HPDE6-E6E7 (cell line): ENCODE results near the gene IZUMO2.
"Not testable (repeated sequence)": the region's sequence is repeated elsewhere in the genome, so short reads cannot be mapped to it uniquely, and the experiment has no call there.

Source experiments
- DNase-seq: peaks from one replicate; pipeline ENCODE4 v3.0.0; 2011; ENCODE audit warnings: missing footprints; ENCODE audit errors: extremely low spot score

Gene IZUMO2

DNA sequence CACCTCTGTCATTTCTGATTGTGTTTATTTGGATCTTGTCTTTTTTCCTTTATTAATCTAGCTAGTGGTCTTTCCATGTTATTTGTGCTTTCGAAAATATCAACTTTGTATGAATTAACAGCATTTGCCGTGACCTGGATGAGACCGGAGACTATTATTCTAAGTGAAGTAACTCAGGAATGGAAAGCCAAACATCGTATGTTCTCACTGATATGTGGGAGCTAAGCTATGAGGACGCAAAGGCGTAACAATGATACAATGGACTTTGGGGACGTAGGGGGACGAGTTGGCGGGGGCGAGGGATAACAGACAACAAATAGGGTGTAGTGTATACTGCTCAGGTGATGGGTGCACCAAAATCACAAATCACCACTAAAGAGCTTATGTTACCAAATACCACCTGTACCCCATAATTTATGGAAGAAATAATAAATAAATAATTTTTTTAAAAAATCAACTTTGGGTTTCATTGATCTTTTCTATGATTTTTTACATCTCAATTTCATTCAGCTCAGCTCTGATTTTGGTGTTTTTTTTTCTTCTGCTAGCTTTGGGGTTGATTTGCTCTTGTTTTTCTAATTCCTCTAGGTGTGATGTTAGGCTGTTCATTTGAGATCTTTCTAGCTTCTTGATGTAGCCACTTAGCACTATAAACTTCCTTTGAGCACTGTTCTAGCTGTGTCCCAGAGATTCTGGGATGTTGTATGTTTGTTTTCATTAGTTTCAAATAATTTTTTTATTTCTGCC is 27.1 kb downstream of the IZUMO2 start:
- not testable (repeated sequence) for DNase-seq

DNA sequence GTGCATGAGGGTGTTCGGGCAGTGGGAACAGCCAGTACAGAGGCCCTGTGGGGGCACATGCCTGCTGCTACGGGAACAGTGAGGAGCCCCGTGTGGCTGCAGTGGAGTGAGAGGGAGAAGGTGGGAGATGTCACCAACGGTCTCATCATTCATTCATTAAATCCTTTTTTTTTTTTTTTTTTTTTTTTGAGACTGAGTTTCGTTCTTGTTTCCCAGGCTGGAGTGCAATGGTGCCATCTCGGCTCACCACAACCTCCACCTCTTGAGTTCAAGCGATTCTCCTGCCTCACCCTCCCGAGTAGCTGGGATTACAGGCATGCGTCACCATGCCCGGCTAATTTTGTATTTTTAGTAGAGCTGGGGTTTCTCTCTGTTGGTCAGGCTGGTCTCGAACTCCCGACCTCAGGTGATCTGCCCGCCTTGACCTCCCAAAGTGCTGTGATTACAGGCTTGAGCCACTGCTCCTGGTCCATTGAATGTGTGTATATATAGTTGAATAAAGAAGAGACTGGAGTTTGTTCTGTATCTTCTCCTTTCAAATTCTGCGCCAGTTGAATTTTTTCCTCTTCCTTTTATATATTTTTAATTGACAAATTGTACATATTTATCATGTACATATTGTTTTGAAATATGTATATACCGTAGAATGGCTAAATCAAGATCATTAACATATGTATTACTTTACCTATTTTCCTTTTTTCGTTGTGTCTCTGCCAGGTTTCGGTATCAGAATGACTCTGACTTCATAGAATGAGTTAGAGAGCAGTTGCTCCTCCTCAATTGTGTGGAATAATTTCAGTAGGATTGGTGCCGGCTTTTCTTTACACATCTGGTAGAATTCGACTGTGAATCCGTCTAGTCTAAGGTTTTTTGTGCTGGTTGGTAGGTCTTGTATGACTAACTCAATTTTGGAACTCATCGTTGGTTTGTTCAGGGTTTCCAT is 28.0 kb downstream of the IZUMO2 start:
- DNase-seq = not testable (repeated sequence)

DNA sequence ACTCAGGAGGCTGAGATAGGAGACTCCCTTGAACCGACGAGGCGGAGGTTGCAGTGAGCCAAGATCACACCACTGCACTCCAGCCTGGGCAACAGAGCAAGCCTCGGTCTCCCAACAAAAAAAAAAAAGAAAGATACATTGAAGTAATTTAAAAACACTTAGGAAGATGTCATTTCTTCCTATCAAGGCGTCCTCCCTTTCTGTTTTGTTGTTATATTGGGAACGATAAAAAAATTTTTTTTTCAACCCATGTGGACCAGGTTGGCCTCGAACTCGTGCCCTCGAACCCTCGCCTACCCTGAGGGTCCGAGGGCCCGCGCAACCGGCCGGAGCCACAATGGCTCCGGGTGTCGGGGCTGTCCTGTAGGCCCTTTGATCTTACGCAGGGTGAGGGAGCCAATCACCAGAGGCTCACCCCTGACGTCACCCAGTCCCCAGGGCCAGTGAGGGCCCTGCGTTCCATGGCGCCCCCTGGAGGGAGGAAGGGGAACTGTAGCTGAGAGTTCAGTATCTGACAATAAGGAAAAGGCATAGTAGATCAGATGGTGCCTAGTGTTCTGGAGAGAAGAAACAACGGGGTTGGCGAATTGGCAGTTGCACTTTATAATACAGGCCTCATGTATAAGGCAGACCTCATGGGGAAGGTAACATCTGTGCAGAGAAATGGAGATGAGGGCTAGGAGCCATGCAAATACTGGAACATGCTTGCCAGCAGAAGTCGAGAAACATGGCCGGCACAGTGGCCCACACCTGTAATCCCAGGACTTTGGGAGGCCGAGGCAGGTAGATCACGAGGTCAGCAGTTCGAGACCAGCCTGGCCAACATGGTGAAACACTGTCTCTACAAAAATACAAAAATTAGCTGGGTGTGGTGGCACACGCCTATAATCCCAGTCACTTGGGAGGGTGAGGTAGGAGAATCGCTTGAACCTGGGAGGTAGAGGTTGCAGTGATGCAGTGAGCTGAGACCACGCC is 29.3 kb downstream of the IZUMO2 start:
- not testable (repeated sequence) for DNase-seq

DNA sequence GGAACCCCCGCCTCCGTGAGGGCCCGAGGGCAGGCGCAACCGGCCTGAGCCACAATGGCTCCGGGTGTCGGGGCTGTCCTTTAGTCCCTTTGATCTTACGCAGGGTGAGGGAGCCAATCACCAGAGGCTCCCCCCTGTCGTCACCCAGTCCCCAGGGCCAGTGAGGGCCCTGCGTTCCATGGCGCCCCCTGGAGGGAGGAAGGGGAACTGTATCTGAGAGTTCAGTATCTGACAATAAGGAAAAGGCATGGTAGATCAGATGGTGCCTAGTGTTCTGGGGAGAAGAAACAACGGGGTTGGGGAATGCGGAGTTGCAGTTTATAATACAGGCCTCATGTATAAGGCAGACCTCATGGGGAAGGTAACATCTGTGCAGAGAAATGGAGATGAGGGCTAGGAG is 59.1 kb downstream of the IZUMO2 start:
- not testable (repeated sequence) for DNase-seq

DNA sequence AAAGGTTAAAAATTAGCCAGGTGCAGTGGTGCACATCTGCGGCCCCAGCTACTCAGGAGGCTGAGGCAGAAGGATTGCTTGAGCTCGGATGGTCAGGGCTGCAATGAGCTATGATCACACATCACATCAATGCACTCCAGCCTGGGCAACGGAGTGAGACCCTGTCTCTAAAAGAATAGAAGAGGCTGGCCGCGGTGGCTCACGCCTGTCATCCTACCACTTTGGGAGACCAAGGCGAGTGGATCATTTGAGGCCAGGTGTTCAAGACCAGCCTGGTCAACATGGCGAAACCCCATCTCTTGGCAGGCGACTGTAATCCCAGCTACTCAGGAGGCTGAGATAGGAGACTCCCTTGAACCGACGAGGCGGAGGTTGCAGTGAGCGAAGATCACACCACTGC is 59.7 kb downstream of the IZUMO2 start:
- DNase-seq = not testable (repeated sequence)
